Activated gamma-delta T cell (primary cell): ENCODE results near the gene ANTXRL.
"Not testable (repeated sequence)": the region's sequence is repeated elsewhere in the genome, so short reads cannot be mapped to it uniquely, and the experiment has no call there.

Source experiments
- DNase-seq: peaks from one replicate; lab custom pipeline; 2025; lab: John Stamatoyannopoulos, UW

Gene ANTXRL

GRCh38 chr10:46308666-46309450, 22.1 kb downstream of the ANTXRL start:
- DNase-seq, result no peak

GRCh38 chr10:46309511-46310142, 22.8 kb downstream of the ANTXRL start:
- DNase-seq, result no peak

DNA sequence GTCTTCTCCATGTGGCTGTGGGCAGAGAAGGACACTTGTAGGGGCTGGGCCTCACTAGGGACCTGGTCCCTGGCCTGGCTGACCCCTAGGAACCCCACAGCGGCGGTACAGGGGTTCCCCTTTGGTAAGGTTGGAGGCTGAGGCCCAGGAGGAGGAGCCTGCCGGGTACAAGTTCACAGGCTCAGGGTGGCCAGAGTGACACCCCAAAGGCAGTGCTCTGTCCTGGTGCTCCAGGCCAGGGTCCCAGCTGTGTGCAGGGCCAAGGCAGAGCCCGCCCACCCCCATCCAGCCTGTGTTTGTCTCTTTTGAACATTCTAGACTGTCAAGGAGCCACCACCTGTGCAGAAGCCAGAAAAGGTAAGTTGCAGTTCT, 23.3 kb downstream of the ANTXRL start:
- no peak for DNase-seq

DNA sequence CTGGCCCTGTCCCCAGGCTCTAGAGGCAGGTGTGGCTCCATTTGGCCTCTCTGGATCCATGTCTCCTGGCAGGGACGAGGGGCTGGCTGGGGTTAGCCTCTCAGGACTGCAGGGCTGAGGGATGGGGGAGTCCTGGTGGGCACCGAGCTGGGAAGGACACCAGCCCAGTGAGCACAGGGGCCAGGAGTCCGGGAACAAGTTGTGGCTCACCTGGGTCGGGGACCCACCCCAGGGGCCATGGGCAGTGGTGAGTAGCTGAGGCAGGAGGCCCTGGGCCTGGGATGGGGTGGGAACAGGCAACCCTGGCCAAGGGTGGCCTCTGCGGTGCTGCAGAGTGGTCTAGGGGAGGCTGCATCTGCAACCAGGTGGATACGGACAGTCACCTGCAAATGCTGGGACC, 24.1 kb downstream of the ANTXRL start:
- no peak for DNase-seq

DNA sequence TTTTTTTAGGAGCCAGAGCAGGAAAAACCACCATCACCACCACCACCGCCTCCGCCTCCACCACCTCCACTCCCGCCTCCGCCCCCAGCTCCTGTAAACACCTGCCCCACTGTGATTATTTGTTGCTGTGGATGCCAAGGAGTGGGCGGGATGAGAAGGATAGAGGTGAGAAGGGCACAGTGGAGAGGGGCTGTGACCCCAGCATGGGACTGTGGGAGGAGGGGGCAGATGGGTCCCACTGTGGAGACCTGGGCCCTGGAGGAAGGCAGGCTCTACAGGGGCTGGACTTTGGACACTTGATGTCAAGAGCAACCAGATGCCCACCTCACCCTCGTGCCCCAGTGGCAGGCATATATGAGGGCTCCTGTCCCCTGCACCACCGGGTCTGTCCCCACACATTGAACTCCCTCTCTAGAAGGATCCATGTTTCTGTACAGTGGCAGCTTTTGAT, 24.7 kb downstream of the ANTXRL start:
- DNase-seq, result no peak

DNA sequence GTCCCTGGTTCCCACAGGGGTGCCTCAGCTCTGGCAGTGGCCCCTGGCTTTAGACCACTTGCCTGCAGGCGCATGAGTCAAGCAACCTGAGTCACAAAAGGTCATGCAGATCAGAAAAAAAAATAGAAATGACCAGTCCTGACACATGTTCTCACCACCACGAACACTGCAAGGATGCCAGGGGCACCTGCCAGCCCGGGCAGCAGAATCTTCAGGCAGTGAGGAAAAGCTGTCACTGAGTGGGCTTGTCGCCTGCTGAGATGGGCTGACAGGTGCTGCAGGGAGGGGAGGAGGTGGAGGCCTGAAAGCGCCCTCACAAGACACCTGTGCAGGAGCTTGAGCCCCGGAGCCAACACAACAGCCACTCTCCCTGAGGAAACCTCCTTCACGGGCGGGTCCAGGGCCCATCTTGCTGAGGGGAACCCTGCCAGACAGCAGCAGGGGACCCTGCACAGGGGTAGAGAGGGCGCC, 25.2 kb downstream of the ANTXRL start:
- DNase-seq, result not testable (repeated sequence)

DNA sequence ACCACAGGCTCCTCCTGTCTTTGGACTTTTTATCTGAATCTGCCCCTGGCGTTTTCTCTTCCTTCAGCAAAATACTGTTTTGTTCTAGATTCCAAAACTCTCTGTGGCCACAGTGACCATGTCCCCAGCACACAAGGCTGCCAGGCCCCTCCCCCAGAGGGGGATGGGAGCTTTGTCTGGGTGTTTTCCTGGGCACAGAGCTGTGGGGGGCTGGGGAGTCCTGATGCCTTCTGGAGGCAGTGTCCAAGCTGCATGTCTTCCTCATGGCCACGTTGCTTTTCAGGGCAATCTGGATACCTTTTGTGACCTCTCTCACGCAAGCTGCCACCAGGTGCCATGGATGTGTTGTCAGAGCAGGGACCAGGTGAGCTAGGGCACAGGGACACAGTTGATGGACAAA, 26.2 kb downstream of the ANTXRL start:
- no peak for DNase-seq

DNA sequence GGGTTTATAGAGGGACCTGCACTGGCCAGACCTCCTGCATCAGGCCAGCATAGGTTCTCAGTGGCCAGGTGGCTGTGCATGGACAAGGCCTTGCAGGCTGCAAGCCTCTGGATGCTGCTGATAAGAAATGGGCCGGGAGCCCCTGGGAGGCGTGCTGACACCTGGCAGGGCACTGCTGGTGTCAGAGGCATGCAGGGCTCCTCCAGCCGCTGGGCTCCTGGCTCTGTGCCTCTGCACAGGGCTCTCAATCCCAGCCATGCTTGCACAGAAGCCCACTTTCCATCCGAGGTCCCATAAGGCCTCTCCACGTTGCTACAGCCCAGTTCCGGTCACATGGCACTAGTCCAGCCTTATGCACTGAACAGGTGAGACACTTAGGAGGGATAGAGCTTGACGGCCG, 27.3 kb downstream of the ANTXRL start:
- no peak for DNase-seq

DNA sequence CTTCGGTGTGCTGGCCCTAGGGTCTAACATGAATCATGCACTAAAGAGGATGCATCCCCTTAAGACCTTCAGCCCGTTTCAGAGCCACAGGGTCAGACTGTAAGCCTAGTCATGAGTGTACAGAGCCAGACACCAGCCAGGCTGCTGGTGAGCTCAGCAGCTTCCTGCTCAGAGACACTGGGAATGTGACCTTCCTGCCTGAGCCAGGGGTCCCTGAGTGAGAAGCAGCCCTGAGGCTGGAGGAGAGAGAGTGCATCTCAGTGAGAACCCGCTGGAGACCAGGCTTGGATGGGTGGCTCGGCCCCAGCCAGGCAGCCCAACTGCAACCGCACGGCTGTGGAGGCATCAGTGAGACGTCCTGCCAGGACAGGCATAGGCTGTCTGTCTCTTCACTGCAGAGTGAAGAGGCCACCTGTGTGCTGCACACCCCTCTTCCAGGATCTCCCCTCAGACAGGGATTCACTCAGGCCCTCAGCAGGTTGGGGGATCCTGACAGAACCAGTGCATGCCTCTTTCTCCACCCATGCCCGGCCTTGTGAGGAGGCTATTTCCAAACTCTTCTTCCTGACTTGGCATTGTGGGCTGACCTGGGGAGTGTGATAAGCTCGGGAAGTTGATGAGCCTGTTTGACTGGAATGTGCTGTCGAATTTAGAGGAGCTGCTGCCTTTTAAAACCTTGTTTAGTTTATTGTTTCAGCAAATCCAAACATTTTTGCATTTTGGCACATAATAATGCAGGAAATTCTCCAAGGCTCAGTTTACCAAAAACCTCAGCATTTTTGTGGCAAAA, 28.5 kb downstream of the ANTXRL start:
- DNase-seq, result not testable (repeated sequence)

GRCh38 chr10:46317370-46317769, 30.6 kb downstream of the ANTXRL start:
- no peak for DNase-seq

DNA sequence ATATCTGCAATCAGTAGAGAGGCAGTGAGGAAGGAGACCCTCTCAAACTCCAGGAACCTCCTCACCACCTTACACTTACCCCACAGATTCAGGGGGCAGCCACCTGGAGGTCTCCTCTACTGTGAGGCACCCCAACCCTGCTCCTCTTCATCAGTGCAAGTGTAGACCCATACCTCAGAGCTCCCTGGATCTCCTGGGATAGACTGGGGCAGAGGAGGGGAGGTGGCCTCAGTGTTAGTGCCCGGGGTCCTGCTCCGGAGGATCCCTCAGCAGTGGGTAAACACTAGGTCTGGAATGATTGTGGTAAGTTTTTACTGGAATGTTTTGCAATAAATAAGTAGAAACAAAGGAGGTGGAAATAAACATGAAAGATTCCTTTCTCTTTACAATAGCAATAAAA, 31.1 kb downstream of the ANTXRL start:
- DNase-seq, result no peak

DNA sequence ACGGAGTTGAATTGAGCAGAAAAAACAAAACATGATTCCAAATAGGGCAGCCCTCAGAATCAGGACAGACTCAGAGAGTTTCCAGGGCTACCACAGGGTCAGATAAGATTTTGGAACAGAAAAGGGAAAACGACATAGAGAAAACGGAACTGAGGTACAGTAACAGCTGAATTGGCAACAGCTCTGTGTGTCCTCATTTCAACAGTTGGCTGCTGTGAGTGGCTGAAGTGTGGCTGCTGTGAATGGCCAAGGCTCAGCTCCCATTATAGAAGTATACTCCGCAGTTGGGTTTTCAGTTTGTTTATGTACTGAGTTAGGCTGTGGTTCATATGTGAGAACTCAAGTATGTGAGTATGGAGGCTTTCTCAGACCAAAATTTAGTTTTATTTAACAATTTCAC, 32.0 kb downstream of the ANTXRL start:
- DNase-seq, result no peak

DNA sequence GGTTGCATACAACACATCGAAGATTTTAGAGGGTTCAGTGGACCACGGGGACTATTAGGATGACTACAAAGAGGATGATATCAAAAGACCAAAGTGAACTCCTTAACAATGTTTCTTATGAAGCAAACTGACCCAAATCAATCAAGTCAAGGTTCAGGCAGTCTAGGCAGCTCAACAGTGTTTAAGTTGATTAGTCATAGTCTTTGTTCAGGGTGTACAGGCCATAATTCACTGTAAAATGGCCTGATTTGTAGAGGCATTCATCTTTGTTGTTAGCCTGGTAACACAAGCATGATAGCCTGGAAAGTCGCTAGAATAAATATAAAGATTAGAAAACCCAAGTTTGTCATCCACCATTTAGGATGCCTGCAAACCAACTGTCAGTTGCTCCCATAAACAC, 32.6 kb downstream of the ANTXRL start:
- DNase-seq, result no peak

GRCh38 chr10:46321770-46322169, 35.0 kb downstream of the ANTXRL start:
- DNase-seq, result no peak

DNA sequence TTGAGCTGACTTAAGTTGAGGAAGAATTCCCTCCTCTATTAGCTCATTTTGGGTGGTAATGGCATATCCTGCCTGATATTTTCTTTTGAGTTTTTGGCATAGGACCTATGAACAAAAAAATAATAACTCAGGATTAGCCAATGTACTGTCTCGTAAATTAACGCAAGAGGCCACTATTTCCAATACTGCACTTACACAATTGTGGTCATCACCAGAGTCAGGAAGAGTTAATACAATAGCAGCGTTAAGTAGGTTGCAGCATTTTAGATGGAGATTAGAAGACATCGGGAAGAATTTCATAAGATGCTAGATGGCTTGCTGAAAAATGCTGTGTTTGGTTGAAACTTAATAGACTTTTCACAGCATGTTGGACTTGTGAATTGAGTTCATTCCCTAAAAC, 36.4 kb downstream of the ANTXRL start:
- no peak for DNase-seq

DNA sequence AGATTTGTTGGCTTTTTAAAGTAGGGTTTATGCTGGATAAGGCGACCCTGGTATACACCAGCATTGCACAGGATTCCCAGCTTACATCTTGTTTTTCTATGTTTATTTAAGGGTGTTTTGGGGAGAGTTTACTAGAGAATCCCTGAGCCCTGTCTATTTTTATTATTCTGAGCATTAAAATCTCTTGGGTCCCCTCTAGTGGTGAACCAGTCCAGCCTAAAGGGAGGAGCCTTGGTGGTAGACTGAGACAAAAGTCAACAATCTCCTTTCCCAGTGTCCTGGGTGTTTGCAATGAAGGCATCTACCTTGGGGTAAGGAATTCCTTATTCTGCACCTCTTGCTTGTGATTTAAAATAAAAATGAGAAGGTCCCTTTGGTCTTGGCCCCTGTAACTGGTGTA, 38.2 kb downstream of the ANTXRL start:
- DNase-seq, result no peak

DNA sequence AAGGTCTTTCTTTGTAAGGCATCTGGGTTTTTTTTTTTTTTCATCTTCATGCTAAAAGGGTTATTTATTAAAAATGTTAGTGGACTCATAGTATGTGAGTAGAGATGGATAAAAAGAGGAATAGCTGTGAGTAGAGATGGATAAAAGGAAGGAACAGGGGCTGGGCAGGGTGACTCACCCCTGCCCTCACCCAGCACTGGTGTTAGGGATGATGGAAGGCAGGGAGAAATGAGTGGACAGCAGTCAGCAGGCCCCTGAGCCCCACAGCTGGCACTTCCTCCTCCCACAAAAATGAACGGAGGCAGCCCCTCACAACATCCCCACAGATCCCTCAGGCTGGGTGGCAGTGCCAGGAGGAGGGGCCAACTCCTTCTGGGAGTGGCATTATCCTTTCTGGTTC, 39.3 kb downstream of the ANTXRL start:
- no peak for DNase-seq

DNA sequence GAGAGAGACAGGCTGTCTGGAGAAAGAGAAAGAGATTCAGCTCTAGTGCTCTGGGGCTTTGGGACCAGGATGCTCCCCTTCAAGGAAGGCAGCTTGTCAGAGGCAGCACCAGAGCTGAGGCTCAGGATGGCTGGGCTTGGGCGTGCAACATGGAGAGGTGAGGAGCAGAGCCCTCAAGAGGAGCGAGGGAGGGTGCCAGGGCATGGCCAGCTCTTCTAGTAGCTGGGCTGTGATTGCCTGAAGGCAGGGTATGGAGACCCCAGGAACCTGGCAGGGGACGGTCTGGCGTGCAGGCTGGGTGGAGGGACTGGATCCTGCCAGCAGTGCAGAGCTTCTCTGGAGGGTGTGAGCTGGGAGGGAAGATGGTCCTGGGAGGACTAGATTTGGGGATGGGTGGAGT, 40.2 kb downstream of the ANTXRL start:
- DNase-seq, result no peak

DNA sequence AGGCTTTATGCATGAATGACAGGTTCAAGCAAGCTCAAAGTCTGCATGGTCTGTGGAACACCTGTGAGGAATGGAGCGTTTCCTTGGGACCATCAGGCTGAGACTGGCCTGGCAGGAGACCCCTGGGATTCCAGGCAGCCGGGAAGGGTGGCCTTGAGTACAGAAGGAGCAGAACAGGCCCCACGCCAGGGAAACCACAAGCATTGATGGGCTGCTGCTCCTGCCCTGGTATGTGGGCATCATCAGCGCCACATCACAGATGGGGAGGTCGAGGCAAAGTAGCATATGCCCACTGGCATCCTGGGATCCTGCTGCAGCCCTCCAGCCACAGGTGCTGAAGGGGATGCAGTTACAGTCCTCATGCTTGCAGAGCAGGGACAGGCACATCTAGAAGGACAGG, 40.9 kb downstream of the ANTXRL start:
- DNase-seq, result no peak

GRCh38 chr10:46328853-46329689, 42.3 kb downstream of the ANTXRL start:
- DNase-seq, result no peak

DNA sequence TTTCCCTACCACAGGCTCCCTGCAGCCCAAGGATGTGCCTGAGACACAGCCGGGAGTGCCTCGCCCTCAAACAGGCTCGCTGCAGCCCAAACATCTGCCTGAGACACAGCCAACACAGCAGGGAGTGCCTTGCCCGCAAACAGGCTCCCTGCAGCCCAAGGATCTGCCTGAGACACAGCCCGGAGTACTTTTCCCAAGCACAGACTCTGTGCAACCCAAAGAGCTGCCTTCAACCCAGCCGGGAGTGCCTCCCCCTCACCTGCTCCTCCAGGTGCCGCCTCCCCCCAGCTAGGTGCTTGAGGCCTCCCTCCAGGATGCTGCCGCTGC, 42.9 kb downstream of the ANTXRL start:
- no peak for DNase-seq

- no peak for DNase-seq
Observed at GRCh38 chr10:46330894-46331293, 44.1 kb downstream of the ANTXRL start.
